GM19351 (cell line): Measurements from ENCODE around the gene ARL11.
A peak's percentile ranks its signal among the peaks of the same experiment; 100 is the strongest.
"Not testable (repeated sequence)": the region's sequence is repeated elsewhere in the genome, so short reads cannot be mapped to it uniquely, and the experiment has no call there.

Experiments
- ATAC-seq: cut with Tn5 transposase; IDR thresholded peaks from one replicate; pipeline ENCODE4 v1.9.1; 2021; ENCODE audit warnings: mild to moderate bottlenecking, moderate library complexity; ENCODE audit not compliant: unreplicated experiment

Gene ARL11

DNA sequence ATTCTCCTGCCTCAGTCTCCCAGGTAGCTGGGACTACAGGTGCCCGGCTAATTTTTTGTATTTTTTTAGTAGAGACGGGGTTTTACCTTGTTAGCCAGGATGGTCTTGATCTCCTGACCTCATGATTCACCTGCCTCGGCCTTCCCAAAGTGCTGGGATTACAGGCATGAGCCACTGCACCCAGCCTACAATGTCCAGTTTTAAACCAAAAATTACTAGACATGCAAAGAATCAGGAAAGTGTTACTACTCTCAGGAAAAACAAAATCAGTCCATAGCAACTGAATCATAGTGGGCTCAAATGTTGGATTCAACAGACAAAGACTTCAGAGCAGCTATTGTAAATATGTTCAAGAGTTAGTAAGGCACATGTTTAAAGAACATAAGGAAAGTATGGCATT lies 16.3 kb upstream of the ARL11 start:
- not testable (repeated sequence) for ATAC-seq

DNA sequence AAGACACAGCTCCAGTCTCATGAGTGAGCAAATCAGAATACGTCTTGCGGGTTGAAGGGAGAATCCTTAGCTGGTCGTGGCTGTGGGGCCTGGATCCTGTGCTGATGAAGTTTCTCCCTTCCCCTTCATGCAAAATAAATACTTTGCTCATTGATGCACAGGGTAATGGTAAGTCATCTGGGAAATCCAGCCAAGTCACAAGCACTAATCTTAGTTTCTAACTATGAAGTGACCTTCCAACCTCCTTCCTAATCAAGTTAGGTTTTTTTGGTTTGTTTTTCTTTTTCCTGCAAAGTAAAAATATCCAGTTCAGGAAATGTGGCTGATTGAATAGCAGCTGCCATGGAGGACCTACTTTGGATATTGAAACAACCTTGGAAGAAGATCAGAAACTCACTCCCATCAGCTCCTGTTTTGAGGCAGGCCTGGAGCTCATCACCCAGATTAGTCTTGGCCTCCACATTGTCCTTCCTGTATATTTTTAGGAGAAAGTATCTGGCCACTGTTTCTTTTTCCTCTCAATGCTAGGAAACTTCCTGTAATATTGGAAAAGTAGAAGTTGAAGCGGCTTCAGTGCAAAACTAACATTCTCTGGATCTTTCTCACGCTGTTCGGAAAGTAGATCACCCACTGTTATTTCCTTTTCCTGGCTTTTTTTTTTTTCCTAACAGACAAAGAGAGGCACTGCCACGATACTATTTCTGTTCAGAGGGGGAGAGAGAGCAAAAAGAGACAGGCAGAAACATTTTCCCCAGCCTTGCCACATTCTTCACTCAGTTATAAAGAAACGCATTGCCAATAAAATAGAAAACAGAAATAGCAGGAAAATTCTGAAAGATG lies 12.3 kb upstream of the ARL11 start:
- no peak for ATAC-seq

DNA sequence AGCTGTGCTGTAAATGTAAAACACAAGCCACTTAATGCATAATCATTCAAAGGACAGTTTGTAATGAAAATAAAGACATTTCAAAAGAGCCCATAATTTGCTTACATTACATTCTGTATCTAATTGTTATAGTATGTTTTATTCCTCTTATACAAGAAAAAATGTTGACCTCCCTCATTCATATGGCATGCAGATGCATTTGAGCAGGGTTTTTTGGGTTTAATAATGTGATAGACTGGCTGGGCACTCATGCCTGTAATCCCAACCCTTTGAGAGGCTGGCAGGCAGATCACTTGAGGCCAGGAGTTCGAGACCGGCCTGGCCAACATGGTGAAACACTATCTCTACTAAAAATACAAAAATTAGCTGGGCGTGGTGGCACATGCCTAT lies 11.6 kb upstream of the ARL11 start:
- no peak for ATAC-seq

DNA sequence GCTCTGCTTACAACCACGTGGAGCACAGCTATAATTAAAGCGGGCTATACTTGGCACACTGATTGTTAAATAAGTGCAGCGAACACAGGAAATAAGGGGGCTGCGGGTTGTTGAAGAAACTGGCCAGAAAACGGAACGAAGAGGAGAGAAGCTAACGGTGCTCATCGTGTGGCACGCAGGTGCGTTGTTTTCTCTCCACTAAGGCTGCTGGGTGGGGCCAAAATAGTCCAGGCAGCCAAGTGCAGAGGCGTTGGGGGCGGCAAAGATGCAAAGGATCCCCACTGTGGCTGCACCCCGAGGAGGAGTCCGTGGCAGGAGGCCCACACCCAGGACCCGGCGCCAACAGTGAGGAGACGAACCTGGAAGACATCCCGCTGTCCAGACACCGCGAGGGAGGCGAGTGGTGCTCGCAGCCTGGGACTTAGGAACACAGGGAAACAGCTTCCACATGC lies 8.1 kb upstream of the ARL11 start:
- peak; percentile 87 for ATAC-seq

DNA sequence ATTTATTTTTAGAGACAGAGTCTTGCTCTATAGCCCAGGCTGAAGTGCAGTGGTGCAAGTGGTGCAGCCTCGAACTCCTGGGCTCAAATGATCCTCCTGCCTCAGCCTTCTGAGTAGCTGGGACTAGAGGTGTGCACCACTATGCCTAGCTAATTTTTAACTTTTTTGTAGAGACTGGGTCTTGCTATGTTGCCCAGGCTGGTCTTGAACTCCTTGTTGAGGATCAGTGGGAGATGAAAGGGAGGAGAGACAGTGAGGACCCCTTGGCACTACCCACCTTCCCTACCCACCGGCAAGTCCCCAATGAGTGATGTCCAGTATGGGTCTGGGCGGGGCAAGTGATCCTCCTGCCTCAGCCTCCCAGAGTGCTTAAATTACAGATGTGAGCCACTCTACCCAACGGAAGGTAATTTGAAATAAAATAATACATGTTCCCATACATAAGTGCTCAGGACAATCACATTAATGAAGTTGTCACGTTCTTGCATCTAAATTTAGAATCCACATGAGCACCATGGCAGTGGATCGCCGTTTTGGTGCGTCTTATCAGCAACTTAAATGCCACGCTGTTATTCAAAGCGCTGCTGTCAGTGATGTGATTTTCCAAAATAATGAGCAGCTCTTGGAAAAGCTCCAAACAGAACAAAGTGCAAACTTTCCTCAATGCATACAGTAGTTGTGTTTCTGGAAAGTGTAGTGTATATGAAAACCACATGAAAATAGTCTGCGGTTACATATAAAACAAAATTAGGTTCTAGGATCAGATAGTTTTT lies 5.9 kb upstream of the ARL11 start:
- no peak for ATAC-seq

DNA sequence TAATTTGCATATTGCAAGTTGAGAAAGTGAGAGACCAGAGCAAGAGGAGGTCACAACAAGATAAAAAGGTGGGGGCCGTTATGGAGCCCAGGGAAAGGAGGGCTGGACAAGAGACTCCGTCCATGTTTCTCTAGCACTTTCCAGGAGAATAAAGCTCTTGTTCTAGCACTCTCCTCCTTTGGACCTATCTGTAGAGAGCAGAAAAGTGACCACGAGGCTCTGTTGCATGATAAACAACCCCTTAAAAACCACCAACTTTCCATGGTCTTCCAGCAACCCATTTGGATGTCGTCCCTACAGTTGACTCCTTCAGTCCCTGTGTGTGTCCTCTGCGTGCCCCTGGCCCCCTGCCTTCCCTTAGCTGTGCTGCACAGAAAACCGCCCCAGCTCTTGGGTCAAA lies 4.1 kb upstream of the ARL11 start:
- no peak for ATAC-seq

DNA sequence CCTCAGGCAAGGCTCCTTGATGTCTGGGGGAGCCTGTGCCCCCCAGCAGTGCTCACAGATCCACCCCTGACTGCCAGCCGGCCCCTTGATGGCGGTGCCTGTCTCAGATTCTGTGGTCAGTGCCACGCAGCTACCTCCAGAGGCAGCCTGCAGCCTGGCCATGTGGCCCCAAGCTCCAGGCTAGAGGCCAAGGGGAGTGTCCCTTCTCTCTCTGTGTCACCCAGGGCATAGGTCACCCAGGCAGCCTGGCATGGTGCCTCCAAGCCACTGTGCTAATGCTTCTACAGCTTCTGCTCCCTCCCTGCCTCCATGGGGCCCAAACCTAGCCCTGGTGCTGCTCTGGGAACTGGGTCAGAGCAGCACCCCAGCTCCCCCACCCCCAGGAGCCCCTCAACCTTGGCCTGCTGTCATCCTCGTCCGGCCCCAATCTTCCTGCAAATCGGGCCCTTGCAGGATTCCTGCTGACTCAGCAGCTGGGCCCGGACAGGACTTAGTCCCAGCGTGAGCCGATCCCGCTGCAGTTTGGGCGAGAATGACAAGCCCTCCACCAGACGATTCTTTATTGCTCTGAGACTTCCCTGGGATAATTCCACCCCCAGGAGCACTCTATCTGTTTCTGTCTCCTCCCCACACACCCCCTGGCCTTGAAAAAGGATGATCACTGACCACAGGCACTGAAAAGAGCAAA lies 2.8 kb upstream of the ARL11 start:
- ATAC-seq, result no peak

DNA sequence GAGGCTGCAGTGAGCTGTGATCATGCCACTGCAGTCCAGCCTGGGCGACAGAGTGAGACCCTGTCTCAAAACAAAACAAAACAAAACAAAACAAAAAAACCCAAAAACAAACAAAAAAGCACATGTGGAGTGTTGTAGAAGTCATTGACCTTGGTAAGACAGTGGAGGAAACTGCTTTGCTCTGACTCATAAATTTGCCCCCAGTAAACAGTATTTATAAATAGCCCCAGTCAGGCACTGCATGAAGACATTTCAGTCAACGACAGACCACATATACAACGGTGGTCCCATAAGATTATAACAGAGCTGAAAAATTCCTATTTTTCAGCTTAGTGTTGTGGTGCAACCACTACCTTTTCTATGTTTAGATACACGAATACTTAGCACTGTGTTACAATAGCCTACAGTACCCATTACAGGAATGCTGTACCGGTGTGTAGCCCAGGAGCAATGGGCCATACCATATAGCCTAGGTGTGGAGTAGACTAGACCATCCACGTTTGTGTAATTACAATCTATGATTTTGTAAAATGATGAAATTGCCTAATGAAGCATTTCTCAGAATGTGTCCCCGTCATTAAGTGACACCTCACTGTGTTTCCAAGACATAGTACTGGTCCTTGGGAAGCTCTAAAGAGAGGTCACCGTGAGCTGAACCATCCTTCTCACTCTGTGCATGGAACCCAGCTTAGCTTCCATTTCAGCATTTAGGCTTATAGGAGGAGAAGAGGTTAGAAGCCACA lies 1.1 kb downstream of the ARL11 start:
- ATAC-seq, result no peak

DNA sequence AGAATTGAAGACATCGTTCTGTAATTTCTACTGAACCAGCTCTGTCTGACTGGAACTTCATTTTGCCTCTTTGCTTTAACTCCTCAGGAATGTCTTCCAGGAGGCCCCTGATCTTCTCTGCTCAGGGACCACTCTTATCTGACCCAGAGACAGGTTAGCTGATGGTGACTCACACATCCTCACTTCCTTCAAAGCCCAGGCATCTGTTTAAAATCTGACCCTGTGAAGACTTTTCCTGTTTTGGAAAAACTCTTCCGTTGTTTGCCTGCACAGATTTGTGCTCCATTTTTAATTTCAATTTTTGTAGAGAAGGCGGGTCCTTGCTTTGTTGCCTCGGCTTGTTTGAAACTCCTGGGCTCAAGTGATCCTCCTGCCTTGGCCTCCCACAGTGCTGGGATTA lies 1.6 kb downstream of the ARL11 start:
- no peak for ATAC-seq

DNA sequence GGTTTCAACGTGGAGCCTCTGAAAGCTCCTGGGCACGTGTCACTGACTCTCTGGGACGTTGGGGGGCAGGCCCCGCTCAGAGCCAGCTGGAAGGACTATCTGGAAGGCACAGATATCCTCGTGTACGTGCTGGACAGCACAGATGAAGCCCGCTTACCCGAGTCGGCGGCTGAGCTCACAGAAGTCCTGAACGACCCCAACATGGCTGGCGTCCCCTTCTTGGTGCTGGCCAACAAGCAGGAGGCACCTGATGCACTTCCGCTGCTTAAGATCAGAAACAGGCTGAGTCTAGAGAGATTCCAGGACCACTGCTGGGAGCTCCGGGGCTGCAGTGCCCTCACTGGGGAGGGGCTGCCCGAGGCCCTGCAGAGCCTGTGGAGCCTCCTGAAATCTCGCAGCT lies 2.3 kb downstream of the ARL11 start:
- no peak for ATAC-seq

DNA sequence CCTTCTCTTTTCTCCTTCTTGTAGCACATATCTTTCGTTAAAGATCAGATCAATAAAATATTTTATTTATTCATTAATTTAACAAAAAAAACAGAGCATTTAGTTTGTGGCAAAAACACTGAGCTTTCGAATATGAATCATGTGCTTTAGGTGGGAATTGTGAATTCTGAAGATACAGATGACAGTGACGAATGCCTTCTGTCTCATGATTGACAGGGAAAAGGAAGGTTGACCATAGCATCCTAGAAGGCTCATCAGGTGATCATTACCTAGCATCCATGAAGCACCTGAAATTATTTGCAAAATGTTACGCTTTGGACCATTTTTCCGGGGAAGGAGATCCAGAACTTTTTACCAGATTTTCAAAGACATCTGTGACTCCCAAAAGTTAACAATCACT lies 3.8 kb downstream of the ARL11 start:
- ATAC-seq, result no peak

DNA sequence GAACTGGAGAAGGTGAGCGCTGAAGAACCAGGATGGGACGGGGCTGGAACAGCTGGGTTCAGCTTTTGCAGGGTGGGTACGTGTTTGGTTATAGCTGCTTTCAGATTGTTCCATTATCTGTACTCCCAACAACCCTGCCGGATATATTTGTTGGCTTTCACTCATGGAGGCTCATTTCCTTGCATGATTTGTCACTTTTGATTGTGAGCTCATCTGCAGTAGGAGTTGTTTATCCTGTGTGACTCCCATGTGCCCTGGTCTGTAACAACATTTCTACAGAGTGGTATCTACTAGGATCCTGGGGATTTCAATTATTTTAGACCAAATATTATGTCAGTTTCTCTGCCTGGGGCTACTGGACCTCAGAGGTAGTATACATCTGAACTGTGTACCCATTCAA lies 5.4 kb downstream of the ARL11 start:
- ATAC-seq, result no peak

DNA sequence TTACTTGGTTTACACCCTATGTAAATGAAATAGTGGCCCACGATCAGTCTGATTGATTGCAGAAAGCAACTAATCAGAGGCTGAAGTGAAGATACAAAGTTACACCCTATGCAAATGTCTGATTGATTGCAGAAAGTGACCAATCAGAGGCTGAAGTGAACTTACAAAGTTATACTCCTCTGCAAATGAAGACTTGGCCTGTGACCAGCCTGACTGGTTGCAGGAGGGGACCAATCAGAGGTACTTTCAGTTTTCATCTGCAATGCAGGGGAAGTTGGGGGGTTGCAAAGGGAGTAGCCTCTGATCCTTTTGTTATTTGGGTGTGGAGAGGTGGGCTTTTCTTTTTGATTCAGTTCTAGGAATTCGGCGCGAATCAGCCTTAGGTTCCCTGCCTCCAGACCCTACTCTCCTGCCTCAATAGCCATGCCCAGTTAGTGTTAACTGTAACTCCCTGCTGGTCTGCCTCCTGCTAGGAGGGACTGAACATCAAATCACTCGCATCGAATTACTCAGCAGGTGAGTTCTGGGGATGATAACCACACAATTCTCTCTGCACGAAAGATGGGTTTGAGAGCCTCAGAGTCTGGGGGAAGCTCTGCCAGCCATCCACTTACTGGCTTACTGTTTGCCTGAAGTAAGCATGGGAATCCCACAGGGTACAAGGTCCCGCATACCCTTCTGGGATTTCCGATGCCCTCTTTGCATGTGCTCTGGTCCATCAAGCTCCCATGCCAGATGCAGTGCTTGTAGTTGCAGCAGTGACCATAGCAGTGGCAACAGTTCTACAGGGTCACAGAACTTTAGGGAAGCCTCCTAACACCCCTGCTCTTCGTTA lies 7.5 kb downstream of the ARL11 start:
- ATAC-seq, result no peak

DNA sequence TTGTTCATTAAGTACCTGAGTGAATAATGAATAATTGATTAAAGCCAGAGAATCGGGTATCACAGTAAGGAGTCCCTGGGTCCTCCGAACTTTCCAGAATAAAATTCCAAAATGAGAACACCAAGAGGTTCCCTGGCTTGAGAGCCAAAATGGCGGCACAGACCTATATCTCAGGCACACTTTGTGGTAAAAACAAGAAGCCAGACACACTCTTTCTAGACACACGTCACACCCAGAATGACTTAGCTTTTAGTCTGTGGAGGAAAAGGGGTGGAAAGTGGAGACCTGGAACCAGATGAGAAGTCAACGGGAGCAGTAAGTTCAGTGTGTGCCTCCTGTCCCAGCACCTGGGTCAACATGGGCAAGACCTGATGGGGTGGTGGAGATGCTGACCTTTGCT lies 8.4 kb downstream of the ARL11 start:
- ATAC-seq, result no peak

DNA sequence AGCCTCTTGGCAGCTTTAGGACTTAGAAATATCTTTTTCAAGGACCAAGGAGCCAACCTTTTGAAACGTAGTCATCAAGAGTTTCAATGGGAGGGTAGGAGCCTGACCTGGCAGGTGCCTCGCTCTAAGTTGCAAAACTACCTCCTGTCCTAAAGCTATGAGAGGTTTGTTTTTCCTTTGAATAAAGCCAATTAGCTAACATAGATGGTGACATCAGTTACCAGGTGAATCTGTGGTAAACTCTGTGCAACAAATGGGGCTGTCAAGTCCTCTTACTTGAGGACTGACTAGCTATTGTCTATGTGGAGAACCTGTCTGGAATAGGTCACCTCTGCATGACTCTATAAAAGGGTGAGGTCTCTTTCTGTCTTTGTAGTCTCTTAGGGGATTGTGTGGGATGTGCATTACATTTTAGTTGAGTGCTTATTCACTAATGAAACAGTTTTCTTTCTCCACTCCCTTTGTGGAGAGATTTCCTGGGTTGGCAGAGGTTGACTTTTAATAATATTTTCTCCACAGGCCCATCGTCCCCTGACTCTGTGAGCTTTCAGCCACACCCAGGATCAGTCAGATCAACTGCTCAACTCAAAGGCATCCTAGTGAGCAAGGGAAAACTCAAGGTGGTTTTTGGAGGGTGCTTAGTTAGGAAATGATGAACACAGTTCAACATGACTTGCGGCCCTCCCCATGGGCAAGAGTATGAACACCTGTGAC lies 9.9 kb downstream of the ARL11 start:
- ATAC-seq, result no peak

DNA sequence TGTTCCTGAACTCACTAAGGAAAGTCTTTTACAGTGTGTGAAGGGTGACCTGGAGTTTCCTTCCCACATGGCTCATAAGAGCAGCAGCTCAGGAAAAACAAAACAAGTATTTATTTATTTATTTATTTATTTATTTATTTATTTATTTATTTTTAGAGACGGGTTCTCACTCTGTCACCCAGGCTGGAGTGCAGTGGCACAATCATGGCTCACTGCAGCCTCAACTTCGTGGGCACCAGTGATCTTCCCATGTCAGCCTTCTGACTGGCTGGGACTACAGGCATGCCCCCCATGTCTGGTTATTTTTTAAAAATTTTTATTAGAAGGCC lies 10.4 kb downstream of the ARL11 start:
- ATAC-seq, result no peak

DNA sequence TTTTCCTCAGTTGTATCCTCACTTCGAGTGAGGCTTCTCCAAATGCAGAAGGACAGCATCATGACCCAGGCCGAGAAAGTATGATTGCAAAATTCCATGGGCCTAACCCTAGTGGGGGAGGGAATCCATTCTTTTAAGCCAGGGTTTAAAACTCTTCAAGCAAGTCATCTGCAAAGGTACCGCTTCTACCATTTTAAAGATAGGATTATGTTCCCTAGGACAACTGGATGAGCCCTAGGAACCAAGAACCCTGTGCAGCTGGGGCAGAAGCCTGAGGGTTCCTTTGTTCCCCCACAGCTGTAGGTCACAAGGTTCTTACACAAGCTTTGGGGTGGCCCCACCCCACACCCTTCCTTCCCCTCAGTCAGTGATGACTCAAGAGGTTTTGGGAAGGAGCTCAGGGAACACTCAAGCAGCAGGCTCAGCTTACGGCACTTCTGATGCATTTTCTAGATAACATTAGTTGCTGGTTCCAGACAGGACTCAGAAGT lies 13.5 kb downstream of the ARL11 start:
- ATAC-seq, result no peak

DNA sequence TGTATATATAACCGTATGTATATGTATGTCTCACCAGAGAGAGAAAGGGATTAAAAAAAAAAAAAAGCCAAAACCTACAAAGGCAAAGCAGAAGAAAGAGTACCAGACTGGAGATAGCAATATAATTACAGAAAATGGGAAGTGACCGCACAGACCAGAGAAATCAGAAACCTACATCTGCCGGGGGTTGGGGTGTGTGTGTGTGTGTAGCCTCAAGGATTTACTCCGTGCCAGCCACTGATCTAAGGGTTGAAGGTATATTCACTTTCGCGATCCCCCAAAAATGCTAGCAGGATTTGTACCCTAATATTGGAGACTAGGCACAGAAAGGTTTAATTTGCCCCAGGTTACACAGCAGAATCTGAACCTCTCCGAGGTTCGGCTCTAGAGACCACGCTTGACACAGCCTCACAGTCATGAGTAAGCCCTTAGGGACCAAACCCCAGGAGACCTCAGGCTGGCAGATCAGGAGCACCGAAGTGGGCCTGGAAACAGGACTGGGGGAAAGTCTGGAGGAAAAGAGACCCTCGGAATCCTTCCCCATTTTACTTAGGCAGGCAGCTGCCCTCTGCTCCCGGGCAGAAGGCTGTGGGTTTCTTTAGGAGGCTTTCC lies 14.8 kb downstream of the ARL11 start:
- no peak for ATAC-seq

DNA sequence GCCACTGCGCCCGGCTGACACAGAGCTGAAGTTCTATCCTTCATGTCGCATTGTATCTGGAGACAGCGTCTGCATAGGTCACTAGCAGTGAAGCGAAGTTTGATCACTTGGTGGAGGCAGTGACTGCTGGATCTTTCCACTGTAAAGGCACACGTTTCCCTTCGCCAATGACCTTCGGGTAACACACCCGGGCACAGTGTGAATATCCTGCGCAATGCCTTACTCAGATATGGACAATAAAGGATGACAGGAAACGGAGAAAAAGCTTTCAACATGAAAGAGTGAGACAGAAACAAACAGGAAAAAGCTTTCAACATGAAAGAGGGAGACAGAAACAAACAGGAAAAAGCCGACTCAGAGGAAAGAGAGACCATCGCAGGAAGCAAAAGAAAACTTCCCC lies 17.1 kb downstream of the ARL11 start:
- ATAC-seq, result no peak
